CD4-positive, alpha-beta T cell treated with Interleukin-21 for 1 hour (primary cell): ENCODE results near the gene SERPINB6.
"Not testable (repeated sequence)": the region's sequence is repeated elsewhere in the genome, so short reads cannot be mapped to it uniquely, and the experiment has no call there.

ENCODE experiments used
- DNase-seq: peaks from one replicate; pipeline ENCODE4 v3.0.0-alpha.2; 2020

SERPINB6 gene

DNA sequence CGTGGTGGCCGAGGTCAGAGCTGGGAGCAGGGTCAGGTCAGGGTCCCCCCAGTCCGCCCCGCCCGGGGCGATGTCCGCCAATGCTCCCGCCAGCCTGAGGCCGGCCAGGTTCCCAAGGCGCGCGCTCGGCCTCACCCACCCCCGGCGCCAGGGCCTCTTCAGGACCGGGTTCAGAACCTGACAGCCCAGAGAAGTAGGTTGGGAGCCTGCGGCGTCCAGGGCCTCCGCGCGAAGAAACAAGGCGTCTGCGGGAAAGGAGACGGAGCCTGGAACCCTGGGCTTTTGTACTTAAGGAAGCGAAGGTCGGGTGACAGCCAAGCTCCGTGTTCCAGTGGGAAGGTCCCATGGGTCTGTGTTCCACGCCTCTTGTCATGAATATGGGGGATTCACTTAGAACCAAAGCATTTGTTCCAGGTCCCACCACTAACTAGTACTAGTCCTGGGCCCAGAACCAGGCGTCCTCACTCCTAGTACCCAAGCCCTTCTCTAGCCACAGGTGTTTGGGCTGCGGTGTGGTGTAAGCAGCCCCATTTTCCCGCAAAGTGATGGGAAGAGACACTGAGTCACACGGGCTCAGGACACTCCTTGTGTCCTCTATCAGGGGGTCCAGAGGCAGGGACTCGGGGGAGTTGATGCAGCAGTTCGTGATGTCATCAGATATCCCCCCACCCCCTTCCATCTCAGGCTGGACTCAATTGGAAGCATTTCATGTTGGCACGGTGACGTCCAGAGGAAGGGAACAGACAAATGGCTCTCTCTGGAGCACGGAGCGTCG lies 67.8 kb downstream of the SERPINB6 start:
- DNase-seq, result not testable (repeated sequence)

DNA sequence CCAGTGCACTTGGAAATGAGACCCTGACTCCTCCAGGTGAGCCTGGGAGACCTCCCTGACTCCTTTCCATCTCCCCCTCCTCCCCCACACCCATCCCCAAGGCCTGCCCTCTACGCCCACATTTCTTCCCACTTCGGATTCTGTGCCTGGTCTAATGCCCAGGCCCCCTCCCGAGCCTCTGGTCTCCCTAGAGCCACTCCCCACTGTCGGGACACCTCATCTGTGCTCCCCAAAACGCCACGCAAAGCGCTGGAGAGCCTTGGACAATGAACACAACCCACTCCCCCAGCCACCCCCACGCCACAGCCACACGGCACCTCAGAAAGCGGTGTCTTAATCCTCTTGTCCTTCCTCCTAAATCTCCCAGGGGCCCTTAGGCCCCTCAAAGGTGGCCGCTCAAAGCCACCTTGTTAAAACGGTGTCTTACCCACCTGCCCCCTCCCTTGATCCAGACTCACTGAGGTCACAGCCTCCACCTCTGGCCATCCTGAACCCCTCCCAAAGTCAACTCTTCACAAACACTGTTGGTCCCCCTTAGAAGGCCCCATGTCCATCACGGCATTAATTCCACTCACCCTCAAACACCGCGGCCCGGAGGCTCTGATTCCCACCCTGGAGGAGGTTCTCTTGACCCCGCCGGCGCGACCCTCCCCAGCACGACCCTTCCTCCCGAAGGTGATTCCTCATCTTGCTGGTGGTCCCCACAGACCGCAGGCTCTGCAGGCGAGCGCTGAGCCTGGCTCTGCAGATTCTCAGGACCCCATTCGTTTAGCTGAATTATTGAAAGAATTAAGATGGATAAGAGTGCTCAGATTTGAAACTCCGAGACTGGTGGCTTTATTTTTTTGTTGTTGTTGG lies 69.5 kb downstream of the SERPINB6 start:
- DNase-seq, result not testable (repeated sequence)

DNA sequence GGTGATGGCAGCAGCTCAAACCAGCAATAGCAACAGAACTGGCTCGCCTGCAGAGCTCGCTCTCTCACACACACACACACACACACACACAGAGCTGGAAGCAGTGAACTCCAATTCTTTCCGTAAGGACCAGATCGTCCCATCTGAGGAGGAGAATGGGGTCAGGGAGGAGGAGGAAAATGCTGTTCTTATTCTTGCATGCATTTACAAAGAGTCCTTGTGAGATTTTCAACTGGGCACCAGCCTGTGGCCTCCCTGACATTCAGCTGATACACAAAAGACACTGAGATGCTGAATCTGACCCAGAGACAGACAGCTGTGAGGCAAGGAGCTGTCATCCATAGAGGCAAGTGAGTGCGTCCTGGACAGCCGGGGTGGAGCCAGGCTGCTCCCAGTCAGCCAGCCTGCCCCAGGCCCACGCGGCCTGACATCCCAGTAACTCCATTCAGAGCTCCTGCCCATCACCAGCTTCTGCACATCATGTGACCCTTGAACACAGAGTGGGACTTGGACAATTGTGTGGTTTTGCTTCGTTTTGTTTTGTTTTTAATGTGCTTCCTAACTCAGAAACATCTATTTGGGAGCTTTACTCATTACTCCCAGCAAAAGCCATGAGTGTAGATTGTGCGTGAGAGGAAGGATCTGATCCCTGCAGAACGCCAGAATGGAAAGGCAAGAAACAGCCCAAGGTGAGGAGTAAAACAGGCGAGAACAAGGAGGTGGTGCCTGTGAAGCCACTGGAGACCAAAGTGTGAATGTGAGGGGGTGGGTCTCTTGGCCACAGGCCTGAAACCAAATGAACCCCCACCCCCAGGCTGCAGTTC lies 70.3 kb downstream of the SERPINB6 start:
- no peak for DNase-seq

DNA sequence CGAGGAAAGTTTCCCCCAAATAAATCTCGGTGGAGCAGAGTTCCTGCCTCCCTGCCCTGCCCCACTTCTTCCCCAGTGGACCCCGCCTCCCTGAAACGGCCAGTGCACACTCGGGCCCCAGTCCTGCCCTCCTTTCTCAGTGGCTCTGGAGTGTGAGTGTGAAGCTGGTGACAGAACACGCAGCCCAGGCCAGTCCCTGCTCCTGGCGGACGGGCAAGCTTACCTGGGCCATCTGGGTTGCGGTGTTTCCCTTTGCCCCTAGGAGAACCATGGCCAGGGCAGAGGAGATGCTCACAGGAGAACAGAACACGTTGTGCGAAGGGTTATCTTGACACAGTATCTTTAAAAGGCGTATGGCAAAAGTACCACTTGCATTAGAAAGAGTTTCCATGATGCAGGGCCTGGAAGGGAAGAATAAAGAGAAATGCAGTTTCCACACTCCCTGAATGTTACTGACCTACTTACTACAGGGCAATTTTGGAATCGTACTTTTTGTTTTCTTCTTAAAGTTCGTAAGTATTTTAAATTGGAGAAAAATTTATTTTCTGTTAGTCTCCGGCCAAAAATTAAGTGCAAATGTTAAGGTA lies 71.1 kb downstream of the SERPINB6 start:
- no peak for DNase-seq

DNA sequence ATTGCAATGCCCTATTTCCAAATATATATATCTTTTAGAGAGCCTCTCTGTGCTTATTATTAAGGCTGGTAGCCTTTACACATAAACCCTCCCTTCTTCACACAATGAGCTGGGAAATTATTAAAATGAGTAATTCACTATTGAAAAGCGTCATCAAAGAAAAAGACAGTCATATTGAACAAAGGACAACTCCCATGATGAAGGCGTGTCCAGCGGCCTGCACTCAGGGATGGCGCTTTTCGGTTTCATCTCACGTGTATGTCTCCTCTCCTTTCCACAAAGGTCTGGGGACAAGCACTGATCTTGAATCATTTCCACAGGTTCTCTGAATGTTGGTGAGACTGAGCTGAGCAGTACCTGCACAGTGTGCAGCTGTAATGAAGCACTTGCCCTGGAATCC lies 71.8 kb downstream of the SERPINB6 start:
- no peak for DNase-seq
